ENCODE measurements around the gene CNTLN.

Gene CNTLN

DNA sequence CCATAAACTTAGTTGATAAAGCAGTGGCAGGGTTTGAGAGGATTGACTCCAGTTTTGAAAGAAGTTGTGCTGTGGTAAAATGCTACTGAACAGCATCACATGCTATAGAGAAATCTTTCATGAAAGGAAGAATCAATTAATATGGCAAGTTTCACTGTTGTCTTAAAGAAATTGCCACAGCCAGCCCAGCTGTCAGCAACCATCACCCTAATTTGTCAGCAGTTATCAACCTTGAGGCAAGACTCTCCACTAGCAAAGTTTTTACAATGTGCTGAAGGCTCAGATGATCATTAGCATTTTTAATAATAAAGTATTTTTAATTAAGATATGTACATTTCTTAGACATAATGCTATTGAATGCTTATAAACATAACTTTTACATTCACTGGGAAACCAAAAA is 343.0 kb downstream of the CNTLN start:
- Histone ChIP-seq H3K79me2 (ENCODE audit: insufficient read depth, low read length) (no peaks in the 10 kb centered on the region), H3K4me1 (ENCODE audit: insufficient read depth, low read length, severe bottlenecking) (no peaks in the 10 kb centered on the region), H2AFZ (ENCODE audit: low read length) (no peak overlapping the region), H4K20me1 (ENCODE audit: insufficient read depth, low read length) (no peaks in the 10 kb centered on the region), H3K9me3 (ENCODE audit: low read length) (no peaks in the 10 kb centered on the region), H3K27ac (ENCODE audit: low read depth, low read length, poor library complexity, severe bottlenecking) (no peak overlapping the region), H3F3A (ENCODE audit: insufficient read depth, low read length) (no peaks in the 10 kb centered on the region), H3K4me2 (ENCODE audit: low read length) (no peak overlapping the region), H3K4me3 (ENCODE audit: low read depth, low read length, poor library complexity, severe bottlenecking) (no peak overlapping the region), H3K36me3 (ENCODE audit: insufficient read depth, low read length) (no peaks in the 10 kb centered on the region), H3K9ac (ENCODE audit: low read length) (no peak overlapping the region), H3K27me3 (ENCODE audit: insufficient read depth, low read length) (no peaks in the 10 kb centered on the region), H3K9me2 (ENCODE audit: low read depth, low read length) (no peaks in the 10 kb centered on the region)
- TF ChIP-seq EZH2 (IDR thresholded peaks at IDR 0.05; ENCODE audit: borderline replicate concordance, low read length) (no peak), CTCF (IDR thresholded peaks at IDR 0.05; ENCODE audit: low read length) (no peak)

- H2AFZ ChIP-seq (ENCODE audit: low read length), result no peak overlapping the region
- no peaks in the 10 kb centered on the region for H3F3A ChIP-seq (ENCODE audit: insufficient read depth, low read length)
- no peaks in the 10 kb centered on the region for H3K36me3 ChIP-seq (ENCODE audit: insufficient read depth, low read length)
- no peaks in the 10 kb centered on the region for H3K27me3 ChIP-seq (ENCODE audit: insufficient read depth, low read length)
- no peak overlapping the region for H3K4me3 ChIP-seq (ENCODE audit: low read depth, low read length, poor library complexity, severe bottlenecking)
- H3K4me2 ChIP-seq (ENCODE audit: low read length), result no peak overlapping the region
- H4K20me1 ChIP-seq (ENCODE audit: insufficient read depth, low read length), result no peaks in the 10 kb centered on the region
- TF ChIP-seq EZH2 (IDR thresholded peaks at IDR 0.05; ENCODE audit: borderline replicate concordance, low read length) (no peak), CTCF (IDR thresholded peaks at IDR 0.05; ENCODE audit: low read length) (no peak)
- no peaks in the 10 kb centered on the region for H3K9me2 ChIP-seq (ENCODE audit: low read depth, low read length)
- H3K79me2 ChIP-seq (ENCODE audit: insufficient read depth, low read length), result no peaks in the 10 kb centered on the region
- H3K9me3 ChIP-seq (ENCODE audit: low read length), result no peaks in the 10 kb centered on the region
- H3K9ac ChIP-seq (ENCODE audit: low read length), result no peak overlapping the region
- H3K4me1 ChIP-seq (ENCODE audit: insufficient read depth, low read length, severe bottlenecking), result no peaks in the 10 kb centered on the region
- no peak overlapping the region for H3K27ac ChIP-seq (ENCODE audit: low read depth, low read length, poor library complexity, severe bottlenecking)
Measured at GRCh38 chr9:17480966-17481365, 346.1 kb downstream of the CNTLN start.

DNA sequence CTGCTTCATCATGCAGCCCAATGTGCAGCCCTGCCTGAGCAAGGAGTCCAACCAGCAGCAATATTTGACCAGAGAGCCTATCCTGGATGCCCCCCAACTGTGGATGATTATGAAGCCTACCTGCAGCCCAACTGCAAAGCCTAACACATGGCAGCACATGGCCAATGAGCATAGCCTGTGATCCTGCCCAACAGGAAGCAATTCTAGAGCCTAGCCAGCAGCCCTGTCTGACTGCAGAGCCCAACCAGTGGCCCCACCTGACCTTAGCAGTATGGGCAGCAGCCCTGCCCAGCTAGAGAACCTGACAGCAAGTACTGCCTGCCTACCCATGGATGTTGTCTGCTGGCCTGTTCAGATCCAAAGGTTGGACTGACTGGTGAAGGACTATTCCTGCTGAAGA is 346.7 kb downstream of the CNTLN start:
- no peaks in the 10 kb centered on the region for H3F3A ChIP-seq (ENCODE audit: insufficient read depth, low read length)
- no peak overlapping the region for H3K4me3 ChIP-seq (ENCODE audit: low read depth, low read length, poor library complexity, severe bottlenecking)
- no peak for TF ChIP-seq EZH2 (IDR thresholded peaks at IDR 0.05; ENCODE audit: borderline replicate concordance, low read length)
- no peak for TF ChIP-seq CTCF (IDR thresholded peaks at IDR 0.05; ENCODE audit: low read length)
- no peaks in the 10 kb centered on the region for H3K4me1 ChIP-seq (ENCODE audit: insufficient read depth, low read length, severe bottlenecking)
- H3K9me2 ChIP-seq (ENCODE audit: low read depth, low read length), result no peaks in the 10 kb centered on the region
- H3K27me3 ChIP-seq (ENCODE audit: insufficient read depth, low read length), result no peaks in the 10 kb centered on the region
- H3K9me3 ChIP-seq (ENCODE audit: low read length), result no peaks in the 10 kb centered on the region
- no peaks in the 10 kb centered on the region for H3K79me2 ChIP-seq (ENCODE audit: insufficient read depth, low read length)
- no peak overlapping the region for H3K9ac ChIP-seq (ENCODE audit: low read length)
- no peak overlapping the region for H3K4me2 ChIP-seq (ENCODE audit: low read length)
- H3K36me3 ChIP-seq (ENCODE audit: insufficient read depth, low read length), result no peaks in the 10 kb centered on the region
- H3K27ac ChIP-seq (ENCODE audit: low read depth, low read length, poor library complexity, severe bottlenecking), result no peak overlapping the region
- no peaks in the 10 kb centered on the region for H4K20me1 ChIP-seq (ENCODE audit: insufficient read depth, low read length)
- H2AFZ ChIP-seq (ENCODE audit: low read length), result no peak overlapping the region

Measured in OCI-LY1 (cell line).